Pericardium fibroblast (primary cell): Measurements from ENCODE around the gene ACHE. TPM values are rescaled to one million over a fixed set of nuclear protein-coding genes. Genes with fewer than 3 reads are reported as not detected.

Experiments used
- total RNA-seq: library from RNA; depleted of rRNA; stranded (reverse); fragments of >200 nt; gene quantifications from 2 replicates; pipeline ENCODE4 v1.2.3, GENCODE V29; 2015

ACHE gene
- total RNA-seq, result 0.35 and 1.6 TPM in 2 replicates

GRCh38 chr7:100895701-100895955 is at the start of gene ACHE:
Gene ACHE, minus strand, starts transcription at chr7:100895888. Its CDS starts 1,656 bp downstream, at chr7:100894232.

GRCh38 chr7:100888988-100889750 is 6.5 kb downstream of the ACHE start, which contains the start of gene UFSP1:
Gene UFSP1, minus strand, starts transcription at chr7:100889715. Its CDS starts 444 bp downstream, at chr7:100889271.

GRCh38 chr7:100874577-100875355 is 20.9 kb downstream of the ACHE start, which contains the start of gene SRRT:
Gene SRRT, plus strand, starts transcription at chr7:100875103. Its CDS starts 488 bp downstream, at chr7:100875591.

GRCh38 chr7:100867040-100867775 is 28.5 kb downstream of the ACHE start, which contains the start of gene TRIP6:
Gene TRIP6, plus strand, starts transcription at chr7:100867387. Its CDS starts 111 bp downstream, at chr7:100867498.

GRCh38 chr7:100852048-100852872 is 43.4 kb downstream of the ACHE start, which contains the start of gene SLC12A9:
Gene SLC12A9, plus strand, starts transcription at chr7:100852713. Its CDS starts 1,485 bp downstream, at chr7:100854198.

Other genes starting within 250 kb of the ACHE start
- not detected in 2 replicates for gene ACTL6B, start 239.4 kb downstream of the ACHE start, total RNA-seq
- gene GNB2, start 222.1 kb downstream of the ACHE start, total RNA-seq, result 201 and 244 TPM in 2 replicates
- 13.8 and 18.6 TPM in 2 replicates for gene GIGYF1, start 201.6 kb downstream of the ACHE start, total RNA-seq
- gene POP7, start 189.8 kb downstream of the ACHE start, total RNA-seq, result 25.4 and 34.2 TPM in 2 replicates
- not detected in 2 replicates for gene EPO, start 175.4 kb downstream of the ACHE start, total RNA-seq
- not detected in 2 replicates for gene ZAN, start 162.3 kb downstream of the ACHE start, total RNA-seq
- gene EPHB4, start 68.4 kb downstream of the ACHE start, total RNA-seq, result 44.6 and 62.8 TPM in 2 replicates
- 21.1 and 25.7 TPM in 2 replicates for gene SLC12A9, start 43.2 kb downstream of the ACHE start, total RNA-seq
- 88.9 and 103 TPM in 2 replicates for gene TRIP6, start 28.5 kb downstream of the ACHE start, total RNA-seq
- 53.6 and 54.0 TPM in 2 replicates for gene SRRT, start 20.8 kb downstream of the ACHE start, total RNA-seq
- 5.7 and 6.0 TPM in 2 replicates for gene UFSP1, start 6.2 kb downstream of the ACHE start, total RNA-seq
- not detected in 2 replicates for gene MUC3A, start 53.6 kb upstream of the ACHE start, total RNA-seq
- gene MUC12, start 73.7 kb upstream of the ACHE start, total RNA-seq, result 0.35 TPM in 1 of 2 replicates, not detected in the other
- not detected in 2 replicates for gene MUC17, start 124.2 kb upstream of the ACHE start, total RNA-seq
- gene TRIM56, start 189.6 kb upstream of the ACHE start, total RNA-seq, result 9.3 and 11.8 TPM in 2 replicates
- 375 and 1,123 TPM in 2 replicates for gene SERPINE1, start 231.2 kb upstream of the ACHE start, total RNA-seq